Sigmoid colon (tissue), 7 donors: ENCODE results near the gene SORCS2. TPM values are rescaled to one million over a fixed set of nuclear protein-coding genes. Genes with fewer than 3 reads are reported as not detected.

Experiments
- DNase-seq: peaks from one replicate; pipeline ENCODE4 v3.0.0-alpha.2; 2019
- H3K27ac ChIP-seq, 4 donors: fragments of 200-600 bp; sonication (generic); one replicate each; pipeline ENCODE4 v1.5.1; 2016 to 2019; ENCODE audit warnings: mild to moderate bottlenecking in 1 of 4
- H3K27me3 ChIP-seq, 3 donors: fragments of 200-600 bp; sonication (generic); one replicate each; pipeline ENCODE4 v1.5.1; 2019; ENCODE audit warnings: mild to moderate bottlenecking in 1 of 3
- H3K36me3 ChIP-seq, 4 donors: fragments of 200-600 bp; sonication (generic); one replicate each; pipeline ENCODE4 v1.5.1; 2016 to 2019
- H3K4me1 ChIP-seq, 4 donors: fragments of 200-600 bp; sonication (generic); one replicate each; pipeline ENCODE4 v1.5.1; 2017 to 2019
- H3K4me3 ChIP-seq, 4 donors: fragments of 200-600 bp; sonication (generic); one replicate each; pipeline ENCODE4 v1.5.1; 2017 to 2019; ENCODE audit warnings: mild to moderate bottlenecking in 2 of 4, moderate library complexity in 1 of 4
- H3K9me3 ChIP-seq, 4 donors: fragments of 200-600 bp in 3 of 4; sonication (generic) in 3 of 4; one replicate each; pipeline versions ENCODE4 v1.5.1 to v1.6.1; 2013 to 2019
- EP300 ChIP-seq, 4 donors: sonication (generic); formaldehyde crosslinking; IDR thresholded peaks; one replicate each; pipeline ENCODE4 v1.6.1; 2017; ENCODE audit warnings: antibody characterized with exemption in 4 of 4
- POLR2A ChIP-seq, 2 donors: fragments of 450-650 bp; IDR thresholded peaks; one replicate each; pipeline ENCODE4 v1.6.1; 2016; ENCODE audit warnings: antibody characterized with exemption in 2 of 2, mild to moderate bottlenecking in 2 of 2, moderate library complexity in 2 of 2
- POLR2AphosphoS5 ChIP-seq, 4 donors: sonication (generic); formaldehyde crosslinking; IDR thresholded peaks; one replicate each; pipeline ENCODE4 v1.6.1; 2017; ENCODE audit warnings: antibody characterized with exemption in 4 of 4
- WGBS, 2 donors: extraction: QIAGEN DNeasy Blood & Tissue Kit; methylation state at CpG; one replicate each; pipeline ENCODE4 v1.1.7; 2013; 5-methylcytosine and 5-hydroxymethylcytosine counted together
- intact Hi-C: fragments of 100-400 bp; cut with DNase I; formaldehyde crosslinking; loops from one replicate; pipeline ENCODE4 v1.15.1; 2023
- polyA plus RNA-seq, 3 donors: library from polyadenylated mRNA; stranded (reverse); fragments of 200-250 nt; gene quantifications; one replicate each; pipeline ENCODE4 v1.2.3, GENCODE V29; 2013
- total RNA-seq, 4 donors: library from RNA; depleted of rRNA; stranded (reverse); fragments of >200 nt; gene quantifications; one replicate each; pipeline ENCODE4 v1.1.0, GENCODE V29; 2016
- TF ChIP-seq, protein P1 (sequence below), 4 experiments: fragments of 450-650 bp in 3 of 4; fragments of 200-600 bp in 1 of 4; IDR thresholded peaks; one replicate each; pipeline ENCODE4 v1.5.1; 2016 to 2019; ENCODE audit warnings: antibody characterized with exemption in 4 of 4, mild to moderate bottlenecking in 3 of 4, moderate library complexity in 2 of 4
- donor health status: healthy with polysubstance abuse.
- donor health status: Bipolar disorder and iron deficiency.
- donor health status: healthy.

Gene SORCS2
- total and polyA plus RNA-seq, 7 donors = 1.8 to 6.4 (median 3.9) TPM; not detected in 2

DNA sequence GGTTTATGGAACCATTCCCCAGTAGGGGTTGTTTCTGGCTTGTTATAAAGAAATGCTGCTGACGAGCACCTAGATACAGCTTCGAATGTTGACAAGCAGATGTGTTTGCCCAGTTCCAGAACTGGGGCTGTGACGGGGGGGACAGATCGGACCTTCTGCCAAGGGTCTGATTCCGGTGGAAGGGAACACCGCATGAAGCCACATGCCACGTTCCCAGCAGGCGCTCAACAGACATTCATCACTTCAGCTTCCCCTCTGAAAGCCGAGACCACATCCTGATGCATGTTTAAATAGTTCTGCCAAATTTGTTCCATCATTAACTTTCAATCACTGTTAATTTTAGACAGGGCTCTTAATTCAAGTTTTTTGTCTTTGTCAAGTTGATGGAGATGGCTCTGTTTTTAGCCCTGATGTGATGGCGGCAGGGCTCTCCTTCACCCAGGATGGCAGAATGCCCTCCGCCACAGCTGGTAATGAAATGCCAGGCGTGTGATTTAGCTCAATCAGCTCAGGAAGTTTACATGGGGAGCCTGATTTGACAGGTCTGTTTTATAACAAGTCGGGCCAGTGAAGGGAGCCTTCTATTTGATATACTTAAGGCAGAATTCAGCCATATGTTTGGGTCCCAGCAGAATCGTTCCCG is 185.0 kb downstream of the SORCS2 start:
- TF ChIP-seq, protein P1, sequence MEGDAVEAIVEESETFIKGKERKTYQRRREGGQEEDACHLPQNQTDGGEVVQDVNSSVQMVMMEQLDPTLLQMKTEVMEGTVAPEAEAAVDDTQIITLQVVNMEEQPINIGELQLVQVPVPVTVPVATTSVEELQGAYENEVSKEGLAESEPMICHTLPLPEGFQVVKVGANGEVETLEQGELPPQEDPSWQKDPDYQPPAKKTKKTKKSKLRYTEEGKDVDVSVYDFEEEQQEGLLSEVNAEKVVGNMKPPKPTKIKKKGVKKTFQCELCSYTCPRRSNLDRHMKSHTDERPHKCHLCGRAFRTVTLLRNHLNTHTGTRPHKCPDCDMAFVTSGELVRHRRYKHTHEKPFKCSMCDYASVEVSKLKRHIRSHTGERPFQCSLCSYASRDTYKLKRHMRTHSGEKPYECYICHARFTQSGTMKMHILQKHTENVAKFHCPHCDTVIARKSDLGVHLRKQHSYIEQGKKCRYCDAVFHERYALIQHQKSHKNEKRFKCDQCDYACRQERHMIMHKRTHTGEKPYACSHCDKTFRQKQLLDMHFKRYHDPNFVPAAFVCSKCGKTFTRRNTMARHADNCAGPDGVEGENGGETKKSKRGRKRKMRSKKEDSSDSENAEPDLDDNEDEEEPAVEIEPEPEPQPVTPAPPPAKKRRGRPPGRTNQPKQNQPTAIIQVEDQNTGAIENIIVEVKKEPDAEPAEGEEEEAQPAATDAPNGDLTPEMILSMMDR (IDR thresholded peaks at IDR 0.05) = no peak
- TF ChIP-seq POLR2A (IDR thresholded peaks at IDR 0.05) (no peak), POLR2AphosphoS5 (IDR thresholded peaks at IDR 0.05) (no peak), EP300 (IDR thresholded peaks at IDR 0.05) (no peak)
- DNase-seq = no peak

DNA sequence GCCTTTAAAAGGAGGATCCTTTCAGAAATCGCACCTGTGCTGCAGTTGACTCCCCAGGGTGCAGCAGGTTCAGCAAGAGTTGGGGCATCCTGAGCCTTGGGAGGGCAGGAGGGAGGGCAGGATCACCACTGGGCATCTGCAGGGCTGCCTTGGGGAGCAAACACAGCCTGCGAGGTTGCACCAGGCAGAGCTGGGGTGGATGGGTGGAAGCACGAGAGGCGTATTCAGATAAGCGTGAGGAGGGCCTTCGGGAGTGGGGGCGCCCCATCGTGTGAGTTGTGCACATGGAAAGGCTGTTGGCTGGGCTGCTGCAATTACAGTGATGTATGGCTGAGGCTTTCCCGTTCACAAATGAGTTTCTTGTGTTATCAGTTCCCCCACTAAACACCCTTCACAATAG is 186.8 kb downstream of the SORCS2 start:
- TF ChIP-seq POLR2AphosphoS5 (IDR thresholded peaks at IDR 0.05) (no peak), EP300 (IDR thresholded peaks at IDR 0.05) (no peak), POLR2A (IDR thresholded peaks at IDR 0.05) (no peak)
- TF ChIP-seq, protein P1 (IDR thresholded peaks at IDR 0.05) = no peak
- peaks cover 0 to 22% (median 11%) of the 10 kb centered on the region in 4 donors for H3K4me1 ChIP-seq

More for the DNA sequence above, 185.0 kb downstream of the SORCS2 start:
- H3K27me3 ChIP-seq = no peaks in the 10 kb centered on the region
- H3K4me1 ChIP-seq = peaks cover 0 to 22% (median 11%) of the 10 kb centered on the region in 4 donors
- no peak overlapping the region for H3K4me3 ChIP-seq
- intact Hi-C loops = no loop called here
- no peak overlapping the region for H3K27ac ChIP-seq
- no peaks in the 10 kb centered on the region for H3K9me3 ChIP-seq
- H3K36me3 ChIP-seq = no peaks in the 10 kb centered on the region
- 48 to 75% methylated on average over 15 of the region's 15 CpGs for WGBS, 2 donors

GRCh38 chr4:7379719-7380118 is 187.4 kb downstream of the SORCS2 start:
- Histone ChIP-seq H3K36me3 (no peaks in the 10 kb centered on the region), H3K4me1 (peaks cover 0 to 22% (median 11%) of the 10 kb centered on the region in 4 donors), H3K27ac (no peak overlapping the region), H3K9me3 (no peaks in the 10 kb centered on the region), H3K27me3 (no peaks in the 10 kb centered on the region), H3K4me3 (no peak overlapping the region)
- 79 to 82% methylated on average over 6 of the region's 6 CpGs for WGBS, 2 donors
- TF ChIP-seq EP300 (IDR thresholded peaks at IDR 0.05) (no peak), POLR2A (IDR thresholded peaks at IDR 0.05) (no peak), POLR2AphosphoS5 (IDR thresholded peaks at IDR 0.05) (no peak)
- TF ChIP-seq, protein P1 (IDR thresholded peaks at IDR 0.05) = no peak
- no peak for DNase-seq
- intact Hi-C loops = no loop called here

More for the DNA sequence above, 186.8 kb downstream of the SORCS2 start:
- intact Hi-C loops = no loop called here
- no peaks in the 10 kb centered on the region for H3K27me3 ChIP-seq
- no peak for DNase-seq
- no peaks in the 10 kb centered on the region for H3K36me3 ChIP-seq
- no peak overlapping the region for H3K4me3 ChIP-seq
- H3K27ac ChIP-seq = no peak overlapping the region
- H3K9me3 ChIP-seq = no peaks in the 10 kb centered on the region
- WGBS, 2 donors = 89% methylated on average over 9 of the region's 9 CpGs

- Histone ChIP-seq H3K4me3 (no peak overlapping the region), H3K4me1 (peaks cover 0 to 22% (median 8%) of the 10 kb centered on the region in 4 donors), H3K36me3 (no peaks in the 10 kb centered on the region), H3K27ac (no peak overlapping the region), H3K27me3 (no peaks in the 10 kb centered on the region), H3K9me3 (no peaks in the 10 kb centered on the region)
- TF ChIP-seq POLR2AphosphoS5 (IDR thresholded peaks at IDR 0.05) = no peak
- TF ChIP-seq EP300 (IDR thresholded peaks at IDR 0.05) = no peak
- no peak for TF ChIP-seq POLR2A (IDR thresholded peaks at IDR 0.05)
- TF ChIP-seq, protein P1 (IDR thresholded peaks at IDR 0.05) = no peak
- 53 to 58% methylated on average over 9 of the region's 9 CpGs for WGBS, 2 donors
- intact Hi-C loops = no loop called here
- peak; percentile 50 for DNase-seq
These were observed 189.0 kb downstream of the SORCS2 start for GRCh38 chr4:7381221-7381889.
